ENCODE results near the gene NEK9. TPM values are rescaled to one million over a fixed set of nuclear protein-coding genes. Genes with fewer than 3 reads are reported as not detected.

The NEK9 gene
- polyA plus RNA-seq, 1 donor from 2014 or later, result 9.4 TPM

- H3K4me3 ChIP-seq (ENCODE audit: low read length), result no peak overlapping the region
- peaks cover 4% of the 10 kb centered on the region for H3K79me2 ChIP-seq (replicated peaks; ENCODE audit: insufficient read depth, low read length)
- H2AFZ ChIP-seq (ENCODE audit: low read depth, low read length), result no peak overlapping the region
- no peaks in the 10 kb centered on the region for H3F3A ChIP-seq (ENCODE audit: insufficient read depth, low read length, poor library complexity, severe bottlenecking)
- no peaks in the 10 kb centered on the region for H3K9me3 ChIP-seq (ENCODE audit: low read length)
- H3K36me3 ChIP-seq (ENCODE audit: insufficient read depth, low read length), result no peaks in the 10 kb centered on the region
- H4K20me1 ChIP-seq (ENCODE audit: insufficient read depth), result no peaks in the 10 kb centered on the region
- TF ChIP-seq POLR2AphosphoS5 (IDR thresholded peaks at IDR 0.05) (no peak), REST (IDR thresholded peaks at IDR 0.05; ENCODE audit: borderline replicate concordance) (no peak), MXI1 (conservative IDR thresholded peaks at IDR 0.05; ENCODE audit: poor library complexity, severe bottlenecking) (no peak), RAD21 (conservative IDR thresholded peaks at IDR 0.05) (no peak), EP300 (conservative IDR thresholded peaks at IDR 0.05; ENCODE audit: poor library complexity, severe bottlenecking) (no peak), TAF1 (IDR thresholded peaks at IDR 0.05; ENCODE audit: low read depth) (no peak), EZH2 (IDR thresholded peaks at IDR 0.05; ENCODE audit: borderline replicate concordance, insufficient read depth, low read length, poor library complexity, severe bottlenecking) (no peak), CTCF (IDR thresholded peaks at IDR 0.05; ENCODE audit: poor library complexity, severe bottlenecking) (no peak), SMC3 (conservative IDR thresholded peaks at IDR 0.05; ENCODE audit: poor library complexity) (no peak)
- H3K27ac ChIP-seq (ENCODE audit: low read length), result no peak overlapping the region
- no peaks in the 10 kb centered on the region for H3K9me2 ChIP-seq (ENCODE audit: insufficient read depth, low read length)
- no peaks in the 10 kb centered on the region for H3K27me3 ChIP-seq (ENCODE audit: insufficient read depth, low read depth, low read length)
- H3K4me2 ChIP-seq (ENCODE audit: low read length), result no peak overlapping the region
- no peak overlapping the region for H3K9ac ChIP-seq (ENCODE audit: low read length)
Observed at GRCh38 chr14:75156901-75157300, 30.1 kb upstream of the NEK9 start.

GRCh38 chr14:75156111-75156510, 29.3 kb upstream of the NEK9 start:
- H3F3A ChIP-seq (ENCODE audit: insufficient read depth, low read length, poor library complexity, severe bottlenecking), result no peaks in the 10 kb centered on the region
- TF ChIP-seq POLR2AphosphoS5 (IDR thresholded peaks at IDR 0.05), result no peak
- TF ChIP-seq TAF1 (IDR thresholded peaks at IDR 0.05; ENCODE audit: low read depth), result no peak
- no peak for TF ChIP-seq CTCF (IDR thresholded peaks at IDR 0.05; ENCODE audit: poor library complexity, severe bottlenecking)
- no peak for TF ChIP-seq EZH2 (IDR thresholded peaks at IDR 0.05; ENCODE audit: borderline replicate concordance, insufficient read depth, low read length, poor library complexity, severe bottlenecking)
- TF ChIP-seq EP300 (conservative IDR thresholded peaks at IDR 0.05; ENCODE audit: poor library complexity, severe bottlenecking), result no peak
- no peak for TF ChIP-seq RAD21 (conservative IDR thresholded peaks at IDR 0.05)
- no peak overlapping the region for H3K9ac ChIP-seq (ENCODE audit: low read length)
- H4K20me1 ChIP-seq (ENCODE audit: insufficient read depth), result no peaks in the 10 kb centered on the region
- H3K79me2 ChIP-seq (replicated peaks; ENCODE audit: insufficient read depth, low read length), result peaks cover 4% of the 10 kb centered on the region
- H3K36me3 ChIP-seq (ENCODE audit: insufficient read depth, low read length), result no peaks in the 10 kb centered on the region
- H3K27me3 ChIP-seq (ENCODE audit: insufficient read depth, low read depth, low read length), result no peaks in the 10 kb centered on the region
- H3K4me2 ChIP-seq (ENCODE audit: low read length), result no peak overlapping the region
- no peak overlapping the region for H3K27ac ChIP-seq (ENCODE audit: low read length)
- no peaks in the 10 kb centered on the region for H3K9me3 ChIP-seq (ENCODE audit: low read length)
- no peaks in the 10 kb centered on the region for H3K9me2 ChIP-seq (ENCODE audit: insufficient read depth, low read length)
- no peak overlapping the region for H3K4me3 ChIP-seq (ENCODE audit: low read length)
- no peak overlapping the region for H2AFZ ChIP-seq (ENCODE audit: low read depth, low read length)

Measured in neural cell (in vitro differentiated cells).